ENCODE measurements around the gene ALG6. TPM values are rescaled to one million over a fixed set of nuclear protein-coding genes. Genes with fewer than 3 reads are reported as not detected.
"Not testable (repeated sequence)": the region's sequence is repeated elsewhere in the genome, so short reads cannot be mapped to it uniquely, and the experiment has no call there.

ALG6 gene
- total RNA-seq, 1 donor from 2014 or later = 22.6 TPM

DNA sequence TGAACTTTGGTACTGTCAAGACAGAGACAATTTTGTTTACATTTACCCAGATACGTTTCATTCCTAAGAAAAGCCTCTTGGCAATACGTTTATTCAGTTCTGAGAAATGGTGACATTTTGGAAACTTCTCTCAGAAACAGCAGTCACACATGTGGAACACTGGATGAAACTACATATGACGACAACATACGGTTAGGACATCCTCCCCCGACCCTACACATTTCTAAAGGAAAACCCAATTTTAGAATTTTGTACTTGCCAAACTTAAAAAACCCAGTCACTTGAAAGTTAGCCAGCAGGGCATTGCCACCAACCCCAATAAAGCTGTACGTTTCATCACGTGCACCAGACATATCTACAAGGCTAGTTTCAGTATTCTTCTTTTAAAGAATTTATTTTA lies 98.8 kb downstream of the ALG6 start:
- TF ChIP-seq, protein P1, sequence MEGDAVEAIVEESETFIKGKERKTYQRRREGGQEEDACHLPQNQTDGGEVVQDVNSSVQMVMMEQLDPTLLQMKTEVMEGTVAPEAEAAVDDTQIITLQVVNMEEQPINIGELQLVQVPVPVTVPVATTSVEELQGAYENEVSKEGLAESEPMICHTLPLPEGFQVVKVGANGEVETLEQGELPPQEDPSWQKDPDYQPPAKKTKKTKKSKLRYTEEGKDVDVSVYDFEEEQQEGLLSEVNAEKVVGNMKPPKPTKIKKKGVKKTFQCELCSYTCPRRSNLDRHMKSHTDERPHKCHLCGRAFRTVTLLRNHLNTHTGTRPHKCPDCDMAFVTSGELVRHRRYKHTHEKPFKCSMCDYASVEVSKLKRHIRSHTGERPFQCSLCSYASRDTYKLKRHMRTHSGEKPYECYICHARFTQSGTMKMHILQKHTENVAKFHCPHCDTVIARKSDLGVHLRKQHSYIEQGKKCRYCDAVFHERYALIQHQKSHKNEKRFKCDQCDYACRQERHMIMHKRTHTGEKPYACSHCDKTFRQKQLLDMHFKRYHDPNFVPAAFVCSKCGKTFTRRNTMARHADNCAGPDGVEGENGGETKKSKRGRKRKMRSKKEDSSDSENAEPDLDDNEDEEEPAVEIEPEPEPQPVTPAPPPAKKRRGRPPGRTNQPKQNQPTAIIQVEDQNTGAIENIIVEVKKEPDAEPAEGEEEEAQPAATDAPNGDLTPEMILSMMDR (IDR thresholded peaks at IDR 0.05; ENCODE audit: unreplicated experiment) = no peak
- no peaks in the 10 kb centered on the region for H3K4me1 Mint-ChIP-seq (ENCODE audit: low read depth)
- H3K36me3 Mint-ChIP-seq (ENCODE audit: insufficient read depth) = peaks cover 35% of the 10 kb centered on the region
- no peaks in the 10 kb centered on the region for H3K27me3 Mint-ChIP-seq
- no peak overlapping the region for H3K27ac Mint-ChIP-seq
- DNase-seq (ENCODE audit: low spot score, unreplicated experiment) = no peak
- H3K4me3 Mint-ChIP-seq (ENCODE audit: low read depth) = no peak overlapping the region
- H3K9me3 Mint-ChIP-seq (ENCODE audit: low read depth) = peaks cover 17% of the 10 kb centered on the region

DNA sequence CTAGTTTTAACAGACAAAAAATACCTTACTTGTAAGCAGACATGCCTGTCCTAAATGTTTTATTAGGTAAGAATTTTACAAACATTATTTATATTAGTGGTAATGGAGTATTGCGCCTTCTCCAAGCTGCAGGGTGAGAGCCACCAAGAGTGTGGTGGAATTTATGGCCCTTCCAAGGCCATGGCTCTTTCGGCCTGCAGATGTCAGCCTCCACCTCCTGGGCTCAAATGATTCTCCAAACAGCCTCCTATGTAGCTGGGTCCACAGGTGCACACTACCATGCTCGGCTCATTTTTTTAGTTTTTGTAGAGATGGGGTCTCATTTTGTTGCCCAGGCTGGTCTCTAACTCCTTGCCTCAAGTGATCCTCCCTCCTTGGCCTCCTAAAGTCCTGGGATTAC lies 99.3 kb downstream of the ALG6 start:
- H3K9me3 Mint-ChIP-seq (ENCODE audit: low read depth) = peaks cover 18% of the 10 kb centered on the region
- H3K4me1 Mint-ChIP-seq (ENCODE audit: low read depth) = no peaks in the 10 kb centered on the region
- no peak for DNase-seq (ENCODE audit: low spot score, unreplicated experiment)
- peaks cover 32% of the 10 kb centered on the region for H3K36me3 Mint-ChIP-seq (ENCODE audit: insufficient read depth)
- H3K27ac Mint-ChIP-seq = no peak overlapping the region
- TF ChIP-seq, protein P1 (IDR thresholded peaks at IDR 0.05; ENCODE audit: unreplicated experiment) = no peak
- no peak overlapping the region for H3K4me3 Mint-ChIP-seq (ENCODE audit: low read depth)
- H3K27me3 Mint-ChIP-seq = no peaks in the 10 kb centered on the region

DNA sequence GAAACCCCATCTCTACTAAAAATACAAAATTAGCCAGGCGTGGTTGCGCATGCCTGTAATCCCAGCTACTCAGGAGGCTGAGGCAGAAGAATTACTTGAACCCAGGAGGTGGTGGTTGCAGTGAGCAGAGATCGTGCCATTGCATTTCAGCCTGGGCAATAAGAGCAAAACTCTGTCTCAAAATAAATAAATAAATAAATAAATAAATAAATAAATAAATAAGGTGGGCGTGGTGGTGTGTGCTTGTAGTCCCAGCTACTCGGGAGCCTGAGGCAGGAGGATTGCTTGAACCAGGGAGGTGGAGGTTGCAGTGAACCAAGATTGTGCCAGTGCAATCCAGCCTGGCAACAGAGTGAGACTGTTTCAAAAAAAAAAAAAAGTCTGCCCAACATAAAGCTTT lies 101.3 kb downstream of the ALG6 start:
- H3K27ac Mint-ChIP-seq; H3K4me1 Mint-ChIP-seq (ENCODE audit: low read depth); H3K27me3 Mint-ChIP-seq; H3K9me3 Mint-ChIP-seq (ENCODE audit: low read depth); DNase-seq (ENCODE audit: low spot score, unreplicated experiment); H3K4me3 Mint-ChIP-seq (ENCODE audit: low read depth): not testable (repeated sequence)
- peaks cover 18% of the 10 kb centered on the region for H3K36me3 Mint-ChIP-seq (ENCODE audit: insufficient read depth)

DNA sequence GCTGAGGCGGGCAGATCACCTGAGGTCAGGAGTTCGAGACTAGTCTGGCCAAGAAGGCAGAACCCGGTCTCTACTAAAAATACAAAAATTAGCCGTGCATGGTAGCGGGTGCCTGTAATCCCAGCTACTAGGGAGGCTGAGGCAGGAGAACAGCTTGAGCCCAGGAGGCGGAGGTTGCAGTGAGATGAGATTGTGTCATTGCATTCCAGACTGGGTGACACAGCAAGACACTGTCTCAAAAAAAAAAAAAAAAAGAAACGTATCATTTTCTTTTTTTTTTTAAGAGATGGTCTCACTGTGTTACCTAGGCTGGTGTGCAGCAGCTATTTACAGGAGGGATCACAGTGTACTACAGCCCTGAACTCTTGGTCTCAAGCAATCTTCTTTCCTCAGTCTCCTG lies 108.3 kb downstream of the ALG6 start:
- H3K9me3 Mint-ChIP-seq (ENCODE audit: low read depth) = peaks cover 4% of the 10 kb centered on the region
- TF ChIP-seq, protein P1 (IDR thresholded peaks at IDR 0.05; ENCODE audit: unreplicated experiment) = no peak
- H3K27ac Mint-ChIP-seq = no peak overlapping the region
- peaks cover 12% of the 10 kb centered on the region for H3K36me3 Mint-ChIP-seq (ENCODE audit: insufficient read depth)
- no peak for DNase-seq (ENCODE audit: low spot score, unreplicated experiment)
- H3K4me3 Mint-ChIP-seq (ENCODE audit: low read depth) = no peak overlapping the region
- H3K27me3 Mint-ChIP-seq = no peaks in the 10 kb centered on the region
- no peaks in the 10 kb centered on the region for H3K4me1 Mint-ChIP-seq (ENCODE audit: low read depth)

DNA sequence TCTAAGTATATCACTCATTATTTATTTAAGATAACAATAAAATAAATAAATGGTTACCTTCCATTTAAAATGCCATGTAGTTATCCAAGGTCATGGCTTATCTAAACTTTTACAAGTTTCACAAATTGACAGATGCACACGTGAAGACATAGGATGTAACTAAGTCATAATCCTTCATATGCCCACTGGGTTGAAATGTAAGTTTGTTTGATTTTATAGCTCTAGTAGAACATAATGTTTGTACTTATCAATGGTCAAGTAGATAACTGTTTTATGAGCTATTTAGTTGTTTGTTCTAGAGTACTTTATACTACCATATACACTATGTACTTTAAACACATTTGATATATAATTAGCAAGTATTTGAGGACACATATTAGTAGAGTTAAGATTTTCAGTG lies 112.6 kb downstream of the ALG6 start:
- Mint-ChIP-seq H3K27ac (no peak overlapping the region), H3K36me3 (ENCODE audit: insufficient read depth) (peaks cover 7% of the 10 kb centered on the region), H3K9me3 (ENCODE audit: low read depth) (no peaks in the 10 kb centered on the region), H3K4me3 (ENCODE audit: low read depth) (no peak overlapping the region), H3K27me3 (no peaks in the 10 kb centered on the region), H3K4me1 (ENCODE audit: low read depth) (no peaks in the 10 kb centered on the region)
- TF ChIP-seq, protein P1 (IDR thresholded peaks at IDR 0.05; ENCODE audit: unreplicated experiment) = no peak
- no peak for DNase-seq (ENCODE audit: low spot score, unreplicated experiment)

DNA sequence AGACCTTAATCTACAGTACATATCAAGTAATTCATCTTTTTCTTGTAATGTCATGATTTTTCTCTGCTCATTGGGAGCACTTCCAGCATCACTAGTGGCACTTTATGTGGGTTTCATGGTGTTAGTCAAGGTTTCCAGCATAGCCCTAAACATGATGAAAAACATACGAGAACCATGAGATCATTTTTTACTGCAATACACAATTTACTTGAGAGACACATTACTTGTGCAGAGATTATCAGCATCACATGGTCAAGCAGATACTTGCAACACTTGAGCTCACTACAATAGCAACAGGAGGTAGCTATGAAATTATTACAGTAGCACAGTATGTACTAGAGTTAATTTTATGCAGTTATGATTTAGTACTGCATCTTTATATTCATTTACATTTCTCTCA lies 119.2 kb downstream of the ALG6 start:
- DNase-seq (ENCODE audit: low spot score, unreplicated experiment) = no peak
- Mint-ChIP-seq H3K27me3 (no peaks in the 10 kb centered on the region), H3K36me3 (ENCODE audit: insufficient read depth) (no peaks in the 10 kb centered on the region), H3K27ac (peak overlapping the region; percentile 63), H3K4me3 (ENCODE audit: low read depth) (no peak overlapping the region), H3K4me1 (ENCODE audit: low read depth) (no peaks in the 10 kb centered on the region), H3K9me3 (ENCODE audit: low read depth) (no peaks in the 10 kb centered on the region)
- TF ChIP-seq, protein P1 (IDR thresholded peaks at IDR 0.05; ENCODE audit: unreplicated experiment) = no peak

Measured in progenitor cell of endocrine pancreas (in vitro differentiated cells).